GM21390 (cell line): Measurements from ENCODE around the gene SLX4IP.

Experiments
- ATAC-seq: cut with Tn5 transposase; IDR thresholded peaks from one replicate; pipeline ENCODE4 v1.9.1; 2021; ENCODE audit not compliant: unreplicated experiment

Gene SLX4IP

DNA sequence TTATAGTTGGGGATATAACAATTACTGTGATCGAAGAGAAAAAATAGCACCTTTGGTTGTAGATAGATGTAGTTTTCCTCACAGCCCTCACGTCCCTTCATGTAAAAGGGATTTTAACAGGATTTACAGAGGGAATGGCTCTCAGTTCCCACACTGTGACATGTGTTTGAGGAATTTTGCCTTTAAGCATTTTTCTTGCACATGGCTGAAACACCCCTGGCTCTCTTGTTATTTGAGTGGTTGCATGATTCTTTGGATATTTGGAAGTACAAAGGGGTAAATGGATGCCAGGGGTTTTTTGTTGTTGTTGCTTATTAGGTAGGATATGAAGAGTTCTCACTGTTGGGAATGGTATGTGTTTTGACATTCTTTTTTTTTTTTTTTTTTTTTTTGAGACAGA lies 190.5 kb downstream of the SLX4IP start:
- no peak for ATAC-seq

DNA sequence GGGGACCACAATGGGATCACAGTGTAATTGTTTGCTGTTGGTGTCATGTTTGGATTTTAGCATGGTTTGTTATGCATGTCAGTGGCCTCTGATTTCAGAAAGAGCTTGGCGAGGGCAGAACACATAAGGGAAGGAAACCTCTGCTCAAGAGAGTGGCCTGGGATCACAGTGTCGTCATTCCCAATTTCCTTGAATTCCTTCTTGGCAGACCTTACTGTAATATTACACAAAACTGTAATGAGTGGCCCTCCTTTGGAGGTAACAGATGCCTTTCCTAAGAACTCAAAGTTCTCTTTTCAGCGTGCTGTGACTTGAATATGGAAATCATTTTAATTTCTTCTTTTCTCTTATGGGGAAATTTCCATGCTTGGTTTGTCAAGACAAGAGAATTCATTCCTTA lies 191.8 kb downstream of the SLX4IP start:
- no peak for ATAC-seq

- ATAC-seq, result no peak
Observed at GRCh38 chr20:10629946-10630650, 195.0 kb downstream of the SLX4IP start.

GRCh38 chr20:10631126-10631525 lies 196.0 kb downstream of the SLX4IP start:
- no peak for ATAC-seq

DNA sequence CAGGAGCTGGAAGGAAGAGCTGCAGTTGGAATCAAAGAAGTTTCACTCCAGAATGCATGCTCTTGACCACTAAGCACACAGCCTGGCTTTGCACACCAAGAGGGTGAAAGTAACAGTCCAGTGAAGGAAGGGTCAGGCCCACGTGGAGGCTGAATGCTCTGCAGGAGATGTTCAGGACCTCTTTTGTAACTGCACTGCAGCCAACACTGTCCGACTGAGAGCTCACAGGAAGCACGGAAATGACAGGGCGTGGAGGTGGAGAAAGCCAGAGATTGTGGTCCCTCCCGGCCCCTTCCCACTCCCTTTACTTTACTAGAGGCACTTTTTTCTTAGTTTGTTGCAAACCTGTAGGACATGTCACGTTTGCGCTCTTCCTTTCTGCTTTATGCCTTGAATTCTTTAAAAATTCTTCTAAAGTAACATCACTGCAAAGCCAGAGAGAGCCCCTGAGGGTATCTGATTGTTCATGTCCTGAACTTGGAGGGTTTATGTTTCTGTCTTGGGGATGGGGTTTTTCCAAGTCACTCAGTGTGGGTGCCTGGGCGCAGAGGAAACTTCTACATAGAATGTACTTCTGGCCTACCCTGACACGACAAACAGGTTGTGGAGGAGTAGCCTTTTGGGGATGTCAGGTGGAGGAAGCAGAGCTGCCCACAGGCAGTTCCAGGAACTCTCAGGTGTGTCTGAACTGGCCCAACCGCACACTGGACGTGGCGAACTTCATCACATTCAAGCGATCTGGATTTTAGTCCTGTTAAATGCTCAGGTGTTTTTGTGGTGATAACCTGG lies 197.8 kb downstream of the SLX4IP start:
- no peak for ATAC-seq

DNA sequence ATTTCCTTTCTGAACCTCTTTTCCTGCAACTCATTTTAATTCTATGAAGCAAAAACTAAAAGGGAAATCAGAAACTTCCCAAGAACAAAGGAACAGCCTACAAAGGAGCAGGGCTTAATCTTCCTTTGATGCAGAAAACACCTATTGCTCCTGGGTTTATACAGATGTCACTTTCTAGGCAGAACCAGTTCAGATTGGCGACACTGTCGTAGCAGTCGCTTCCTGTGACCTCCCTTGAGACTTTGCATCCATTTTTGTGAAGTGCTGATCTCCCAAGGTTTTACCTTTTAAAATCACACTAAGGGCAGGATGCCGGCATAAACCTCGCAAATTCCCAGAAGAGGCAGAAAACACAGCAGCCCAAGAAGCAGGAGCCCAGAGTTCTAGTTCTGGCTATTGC lies 198.6 kb downstream of the SLX4IP start:
- ATAC-seq, result no peak

GRCh38 chr20:10634211-10634610 lies 199.1 kb downstream of the SLX4IP start:
- no peak for ATAC-seq

DNA sequence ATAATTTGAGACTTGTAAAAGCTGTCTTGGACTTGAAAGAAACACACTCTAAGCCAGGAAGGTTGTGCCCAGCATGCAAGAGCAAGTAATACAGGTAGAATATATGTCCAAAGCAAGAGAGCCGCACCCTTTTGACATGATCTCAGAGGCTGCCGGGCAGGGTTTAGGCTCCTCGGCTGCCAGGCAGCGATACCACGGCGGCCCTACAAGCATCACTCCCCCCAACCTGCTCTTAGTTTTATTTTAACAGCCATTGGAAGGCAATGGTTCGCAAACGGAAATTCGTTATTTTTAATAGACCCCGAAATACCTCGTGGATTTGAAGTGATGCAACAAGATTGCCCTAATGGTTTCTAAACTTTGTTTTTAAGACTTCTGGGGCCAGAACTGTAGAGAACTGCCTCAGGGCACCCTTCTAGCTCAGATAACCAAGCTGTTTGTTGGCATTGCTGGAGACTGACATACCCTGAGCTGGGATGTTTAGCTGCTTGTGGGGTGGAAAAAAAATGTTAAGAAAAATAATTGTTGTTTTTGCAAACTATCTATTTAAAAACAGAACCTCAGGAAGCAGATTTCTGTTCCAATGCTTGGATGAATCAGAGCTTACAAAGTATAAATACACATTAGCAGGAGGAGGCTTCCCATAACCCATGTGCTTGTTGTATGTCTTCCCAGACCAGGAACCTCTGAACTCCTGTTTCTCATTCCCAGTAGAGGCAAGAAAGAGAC lies 199.7 kb downstream of the SLX4IP start:
- no peak for ATAC-seq

DNA sequence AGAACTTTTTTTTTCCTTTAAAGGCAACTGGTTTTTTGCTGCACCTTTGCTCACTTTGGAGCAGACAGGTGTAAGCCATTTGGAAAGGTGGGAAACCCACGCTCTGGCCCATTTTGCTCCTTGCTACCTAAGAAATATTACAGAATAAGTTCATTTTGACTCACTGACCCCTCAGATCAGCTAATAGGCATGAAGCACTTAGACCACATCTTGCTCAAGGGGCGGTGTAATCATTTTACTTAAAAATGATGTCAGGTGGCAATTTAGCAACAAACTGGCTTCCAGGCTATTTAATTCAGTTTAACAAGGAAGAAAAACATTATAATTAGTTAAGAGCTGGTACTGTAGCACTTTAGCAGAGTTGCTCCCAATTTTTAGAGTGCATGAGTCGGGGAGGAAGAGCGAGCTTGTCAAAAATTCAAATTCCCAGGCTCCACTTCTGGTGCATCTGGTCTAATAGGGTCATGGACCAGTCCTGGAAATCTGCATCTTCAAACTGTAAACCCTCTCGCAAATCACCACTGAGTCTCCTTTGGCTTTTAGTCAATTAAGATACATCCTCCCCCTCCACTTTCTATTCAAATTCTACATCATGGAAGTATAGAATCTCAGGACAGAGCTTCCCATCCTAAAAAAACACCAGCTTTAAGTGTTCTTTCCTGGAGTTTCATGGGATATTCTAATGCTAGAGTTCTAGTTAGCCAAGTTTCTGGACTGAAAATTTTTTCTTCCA lies 200.5 kb downstream of the SLX4IP start:
- ATAC-seq, result no peak

DNA sequence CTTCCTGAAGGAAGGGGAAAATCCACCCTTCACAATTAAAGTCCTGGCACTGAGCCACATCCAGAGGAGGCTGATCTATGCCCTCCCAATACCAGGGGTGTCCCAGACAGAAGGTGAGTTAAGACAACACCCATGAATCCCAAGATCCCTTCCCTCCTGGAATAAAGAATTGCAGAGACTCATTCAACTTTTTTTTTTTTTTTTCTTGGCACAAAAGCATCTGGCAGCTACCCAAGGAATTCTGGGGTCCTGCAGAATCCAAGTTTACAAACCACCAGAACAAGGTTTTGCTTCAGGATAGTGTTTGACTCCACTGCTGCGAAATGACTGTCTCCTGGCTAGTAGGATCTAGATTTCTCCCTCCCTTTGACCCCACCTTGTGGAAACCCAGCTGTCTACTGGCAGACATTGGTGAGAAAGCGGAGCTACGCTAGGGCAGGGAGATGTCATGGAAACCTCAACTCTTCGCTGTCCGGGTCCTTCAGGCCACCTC lies 201.3 kb downstream of the SLX4IP start:
- ATAC-seq, result no peak

DNA sequence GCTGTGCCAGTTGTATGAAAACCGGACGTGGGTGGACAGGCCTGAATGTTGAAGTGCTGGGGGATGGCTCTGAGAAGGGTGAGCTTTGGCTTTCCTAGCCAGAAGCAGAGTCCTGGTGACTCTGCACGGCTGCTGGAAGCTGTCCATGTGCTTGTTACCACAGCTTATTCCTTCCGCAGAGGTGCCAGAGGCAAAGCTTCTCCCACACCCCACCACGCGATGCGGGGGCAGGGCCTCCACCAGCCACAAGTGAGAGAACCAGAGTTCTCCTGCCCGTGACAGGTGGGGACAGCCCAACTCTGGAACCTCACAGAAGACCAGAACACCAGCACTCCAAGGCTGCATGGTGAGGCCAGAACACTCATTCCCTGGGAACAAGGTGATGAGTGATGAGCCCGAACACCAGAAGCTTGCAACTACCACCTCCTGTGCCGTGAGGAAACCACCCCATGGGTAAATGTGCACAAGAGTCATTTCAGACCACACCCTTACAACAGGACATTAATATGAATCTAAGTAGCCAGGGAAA lies 202.0 kb downstream of the SLX4IP start:
- no peak for ATAC-seq

DNA sequence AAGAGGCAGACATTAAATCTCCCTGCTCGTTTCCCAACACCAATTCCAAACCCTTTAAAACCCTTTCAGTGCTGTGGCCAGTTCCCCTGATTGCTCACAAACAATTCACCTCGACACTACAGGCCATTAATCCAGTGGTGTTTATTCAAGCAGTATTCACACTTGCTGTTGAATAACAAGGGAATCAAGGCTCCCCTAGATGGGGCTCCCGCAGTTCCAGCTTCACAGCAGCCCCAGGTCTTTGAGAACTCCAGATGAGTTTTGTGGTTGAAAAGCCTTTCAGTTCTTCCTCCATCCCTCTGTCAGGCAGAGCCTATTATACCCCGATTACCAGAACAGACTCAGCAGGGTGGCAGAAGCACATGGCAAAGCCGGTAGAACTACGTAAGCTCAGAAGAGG lies 202.5 kb downstream of the SLX4IP start:
- ATAC-seq, result no peak

DNA sequence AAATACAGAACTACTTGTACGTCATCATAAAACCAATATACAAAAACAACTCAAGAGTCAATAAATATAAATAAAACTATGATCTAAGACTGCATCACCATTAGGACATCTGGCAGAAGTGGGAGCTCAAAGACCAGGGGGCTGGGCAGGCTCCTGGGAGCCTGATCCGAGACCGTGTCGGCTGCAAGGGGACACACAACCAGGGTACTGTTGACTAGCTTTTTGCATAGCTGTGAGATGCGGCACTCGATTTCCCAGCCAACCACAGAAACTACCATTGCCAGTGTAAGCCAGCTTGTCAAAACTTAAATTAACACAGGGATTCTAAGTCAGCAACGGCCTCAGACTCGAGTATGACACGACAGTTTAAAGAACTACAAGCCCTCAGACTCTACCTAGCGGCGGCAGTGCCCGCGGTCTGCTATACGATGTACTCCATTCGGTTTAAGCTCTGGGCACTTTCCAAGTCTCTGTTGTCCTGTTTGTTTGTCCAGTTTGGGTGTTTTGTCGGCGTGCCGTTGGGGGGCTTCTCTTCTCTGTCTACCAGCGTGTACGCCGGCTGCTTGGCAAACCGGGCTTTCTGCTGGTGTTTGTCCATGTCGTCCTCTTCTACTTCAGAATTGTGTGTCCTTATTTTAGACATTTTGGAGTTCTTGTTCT lies 204.1 kb downstream of the SLX4IP start:
- ATAC-seq, result no peak

- no peak for ATAC-seq
Observed at GRCh38 chr20:10639737-10640556, 204.8 kb downstream of the SLX4IP start.

- no peak for ATAC-seq
Observed at GRCh38 chr20:10640897-10641296, 205.8 kb downstream of the SLX4IP start.

- ATAC-seq, result no peak
Observed at GRCh38 chr20:10641467-10641866, 206.4 kb downstream of the SLX4IP start.

- ATAC-seq, result no peak
Observed at GRCh38 chr20:10641893-10642292, 206.8 kb downstream of the SLX4IP start.

- no peak for ATAC-seq
Observed at GRCh38 chr20:10642856-10643559, 207.9 kb downstream of the SLX4IP start.

- ATAC-seq, result no peak
Observed at GRCh38 chr20:10643560-10643873, 208.4 kb downstream of the SLX4IP start.
